Stimulated activated CD8-positive, alpha-beta memory T cell treated with anti-CD3 and anti-CD28 coated beads, Interleukin-7, amount 100 ng/mL, for 1 hour (primary cell): Measurements from ENCODE around the gene ABL1.
"Not testable (repeated sequence)": the region's sequence is repeated elsewhere in the genome, so short reads cannot be mapped to it uniquely, and the experiment has no call there.

Source experiments
- DNase-seq, 2 donors: peaks; one replicate each; pipeline ENCODE4 v3.0.0-alpha.2; 2020; ENCODE audit warnings: low read depth in 2 of 2

ABL1 gene

GRCh38 chr9:130825351-130825651 is 9.8 kb upstream of the ABL1 start:
- DNase-seq, result no peak

- DNase-seq, result no peak
Measured at GRCh38 chr9:130825809-130826208, 9.2 kb upstream of the ABL1 start.

- no peak for DNase-seq
Measured at GRCh38 chr9:130829762-130830161, 5.3 kb upstream of the ABL1 start.

GRCh38 chr9:130830231-130830760 is 4.8 kb upstream of the ABL1 start:
- DNase-seq, result no peak

- no peak for DNase-seq
Measured at GRCh38 chr9:130831077-130831476, 4.0 kb upstream of the ABL1 start.

GRCh38 chr9:130833031-130833990 is 1.7 kb upstream of the ABL1 start:
- DNase-seq, result no peak

GRCh38 chr9:130835441-130836298 is 616 bp downstream of the ABL1 start:
- no peak for DNase-seq

- no peak for DNase-seq
Measured at GRCh38 chr9:130837002-130837511, 2.0 kb downstream of the ABL1 start.

- DNase-seq, result no peak
Measured at GRCh38 chr9:130837643-130838042, 2.6 kb downstream of the ABL1 start.

GRCh38 chr9:130839132-130840111 is 4.4 kb downstream of the ABL1 start:
- DNase-seq, result no peak

GRCh38 chr9:130842545-130842944 is 7.5 kb downstream of the ABL1 start:
- no peak for DNase-seq

- DNase-seq, result no peak
Measured at GRCh38 chr9:130843049-130843908, 8.2 kb downstream of the ABL1 start.

- DNase-seq, result no peak
Measured at GRCh38 chr9:130844044-130844451, 9.0 kb downstream of the ABL1 start.

- no peak for DNase-seq
Measured at GRCh38 chr9:130845254-130845653, 10.2 kb downstream of the ABL1 start.

GRCh38 chr9:130845901-130846481 is 10.9 kb downstream of the ABL1 start:
- no peak for DNase-seq

GRCh38 chr9:130846487-130847305 is 11.6 kb downstream of the ABL1 start:
- no peak for DNase-seq

- DNase-seq, result no peak
Measured at GRCh38 chr9:130847306-130848217, 12.5 kb downstream of the ABL1 start.

GRCh38 chr9:130848514-130848913 is 13.5 kb downstream of the ABL1 start:
- not testable (repeated sequence) for DNase-seq
